A673 (cell line): Measurements from ENCODE around the gene TRIM60. TPM values are rescaled to one million over a fixed set of nuclear protein-coding genes. Genes with fewer than 3 reads are reported as not detected.
"Not testable (repeated sequence)": the region's sequence is repeated elsewhere in the genome, so short reads cannot be mapped to it uniquely, and the experiment has no call there.

ENCODE experiments used
- BruUV-seq: library from RNA; stranded (reverse); fragments of 400-500 nt; replicated peaks from 2 replicates; lab custom pipeline; 2021; lab: Mats Ljungman, UMichigan
- CTCF ChIA-PET: fragments of 300-600 bp; sonication (Branson Sonifier 250); formaldehyde crosslinking; loops from one replicate; lab custom pipeline; 2022; ENCODE audit warnings: antibody characterized with exemption; lab: Charles Lee
- POLR2A ChIA-PET: fragments of 300-600 bp; sonication (Branson Sonifier 250); formaldehyde crosslinking; loops from one replicate; lab custom pipeline; 2022; ENCODE audit warnings: antibody characterized with exemption; ENCODE audit not compliant: low non-redundant PET; lab: Charles Lee
- DNase-seq: peaks from one replicate; pipeline ENCODE4 v3.0.0-alpha.2; 2015; ENCODE audit warnings: low spot score
- H3K27ac ChIP-seq: fragments of 200-600 bp; sonication (generic); 2 replicates; pipeline ENCODE4 v1.5.1; 2016; ENCODE audit warnings: mixed run types, low read depth, mild to moderate bottlenecking, mixed read lengths, antibody characterized with exemption, low read length; ENCODE audit not compliant: poor library complexity, severe bottlenecking
- H3K27me3 ChIP-seq: fragments of 200-600 bp; sonication (generic); replicated peaks from 2 replicates; pipeline ENCODE4 v1.6.1; 2017; ENCODE audit warnings: mixed run types, low read depth, mild to moderate bottlenecking, mixed read lengths, antibody characterized with exemption, low read length; ENCODE audit not compliant: insufficient read depth, poor library complexity
- H3K36me3 ChIP-seq: fragments of 200-600 bp; sonication (generic); 2 replicates; pipeline ENCODE4 v1.6.1; 2016; ENCODE audit warnings: mixed run types, mild to moderate bottlenecking, mixed read lengths, antibody characterized with exemption, low read length; ENCODE audit not compliant: insufficient read depth, poor library complexity, severe bottlenecking
- H3K4me1 ChIP-seq: fragments of 200-600 bp; sonication (generic); 2 replicates; pipeline ENCODE4 v1.6.1; 2017; ENCODE audit warnings: mixed run types, mild to moderate bottlenecking, mixed read lengths, antibody characterized with exemption, low read length; ENCODE audit not compliant: insufficient read depth, poor library complexity, severe bottlenecking
- H3K4me3 ChIP-seq: fragments of 200-600 bp; sonication (generic); 2 replicates; pipeline ENCODE4 v1.5.1; 2016; ENCODE audit warnings: low read depth, mixed run types, mild to moderate bottlenecking, mixed read lengths, low read length; ENCODE audit not compliant: poor library complexity, severe bottlenecking
- H3K9me3 ChIP-seq: fragments of 200-600 bp; sonication (generic); 2 replicates; pipeline ENCODE4 v1.6.1; 2016; ENCODE audit warnings: mixed run types, low read depth, mild to moderate bottlenecking, mixed read lengths, antibody characterized with exemption, low read length; ENCODE audit not compliant: poor library complexity, severe bottlenecking
- CTCF ChIP-seq: fragments of 300-800, 200-600 bp; sonication (generic); conservative IDR thresholded peaks from 2 replicates; pipeline ENCODE4 v1.5.1; 2017; ENCODE audit warnings: low read depth, mild to moderate bottlenecking, antibody characterized with exemption, low read length, moderate library complexity, mixed read lengths
- EZH2 ChIP-seq: fragments of 200-600 bp; sonication (generic); IDR thresholded peaks from 2 replicates; pipeline ENCODE4 v1.6.1; 2017; ENCODE audit warnings: borderline replicate concordance, low read depth, mild to moderate bottlenecking, mixed read lengths, antibody characterized with exemption, low read length; ENCODE audit not compliant: poor library complexity, severe bottlenecking
- intact Hi-C: fragments of 100-400 bp; cut with micrococcal nuclease; formaldehyde crosslinking; loops from one replicate; pipeline ENCODE4 v1.10.0; 2022; ENCODE audit not compliant: unreplicated experiment
- total RNA-seq: library from RNA; stranded (reverse); gene quantifications from 2 replicates; pipeline ENCODE4 v1.2.3, GENCODE V29; 2021

The TRIM60 gene
- total RNA-seq, 1 experiment from 2014 or later, result not detected

DNA sequence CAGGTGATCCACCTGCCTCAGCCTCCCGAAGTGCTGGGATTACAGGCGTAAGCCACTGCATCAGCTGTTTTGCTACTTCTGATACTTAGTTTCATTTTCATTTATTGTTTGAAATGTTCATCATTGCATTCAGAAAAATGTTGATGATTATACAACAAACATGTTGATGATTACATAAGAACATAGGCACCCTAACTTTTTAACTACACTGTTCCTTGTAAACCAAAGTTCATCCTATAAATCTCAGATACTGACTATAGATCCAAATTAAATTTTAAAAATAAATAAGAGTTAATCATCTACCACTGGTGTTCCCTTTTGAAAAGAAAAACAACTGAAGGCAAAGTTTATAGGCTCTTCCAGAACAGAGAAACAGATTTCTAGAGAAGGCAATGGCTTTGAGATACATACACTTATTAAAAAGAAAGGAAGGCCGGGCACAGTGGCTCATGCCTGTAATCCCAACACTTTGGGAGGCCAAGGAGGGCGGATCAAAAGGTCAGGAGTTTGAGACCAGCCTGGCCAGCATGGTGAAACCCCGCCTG lies 45.3 kb downstream of the TRIM60 start:
- TF ChIP-seq EZH2 (no peak), CTCF (no peak)
- Histone ChIP-seq H3K27me3 (no peaks in the 10 kb centered on the region), H3K4me1 (no peaks in the 10 kb centered on the region), H3K36me3 (peaks cover 9% of the 10 kb centered on the region), H3K4me3 (no peak overlapping the region), H3K9me3 (no peaks in the 10 kb centered on the region), H3K27ac (no peak overlapping the region)
- no TSS peak for BruUV-seq
- ChIA-PET POLR2A (no interaction called here), CTCF (no interaction called here)
- no peak for DNase-seq
- intact Hi-C loops, result no loop called here

DNA sequence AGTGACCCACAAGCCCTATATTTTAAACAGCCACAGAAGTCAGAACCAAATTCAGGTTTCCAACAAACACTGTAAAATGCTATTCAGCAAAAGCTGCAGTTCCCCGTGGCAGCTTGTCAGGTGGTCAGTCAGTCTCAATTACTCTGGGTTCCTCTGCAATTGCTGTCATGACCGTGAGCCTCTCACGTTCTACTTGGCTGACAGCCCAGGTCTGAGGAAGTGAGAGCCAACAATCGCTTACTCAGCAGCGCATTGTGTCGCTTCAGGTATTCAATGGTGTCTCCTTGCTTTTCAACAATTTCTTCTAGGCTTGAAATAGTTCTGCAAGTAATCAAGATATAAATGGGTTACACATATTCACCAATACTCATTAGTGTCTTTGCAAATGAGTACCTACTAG lies 47.7 kb downstream of the TRIM60 start:
- intact Hi-C loops, result no loop called here
- ChIA-PET POLR2A (interaction anchor here (0.6 kb wide), 1 partner anchor 267 kb away, joined by 4 read pairs; no protein-coding TSS in a partner anchor), CTCF (no interaction called here)
- Histone ChIP-seq H3K4me3 (no peak overlapping the region), H3K4me1 (no peaks in the 10 kb centered on the region), H3K27ac (no peak overlapping the region), H3K36me3 (peaks cover 9% of the 10 kb centered on the region), H3K9me3 (no peaks in the 10 kb centered on the region), H3K27me3 (no peaks in the 10 kb centered on the region)
- no peak for DNase-seq
- no peak for TF ChIP-seq EZH2
- TF ChIP-seq CTCF, result no peak
- no TSS peak for BruUV-seq

DNA sequence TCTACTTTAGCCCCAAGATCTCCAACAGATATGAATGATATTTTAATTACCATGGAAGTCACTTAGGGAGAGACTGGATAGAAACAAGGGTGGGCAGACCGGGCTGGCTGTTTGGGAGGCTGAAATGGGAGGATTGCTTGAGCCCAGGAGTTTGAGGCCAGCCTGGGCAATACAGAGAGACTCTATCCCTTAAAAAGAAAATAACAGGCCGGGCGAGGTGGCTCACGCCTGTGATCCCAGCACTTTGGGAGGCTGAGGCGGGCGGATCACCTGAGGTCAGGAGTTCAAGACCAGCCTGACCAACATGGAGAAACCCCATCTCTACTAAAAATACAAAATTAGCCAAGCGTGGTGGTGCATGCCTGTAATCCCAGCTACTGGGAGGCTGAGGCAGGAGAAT lies 53.0 kb downstream of the TRIM60 start:
- H3K4me3 ChIP-seq, CTCF ChIA-PET, BruUV-seq, H3K4me1 ChIP-seq, H3K9me3 ChIP-seq, H3K36me3 ChIP-seq, POLR2A ChIA-PET, intact Hi-C loops, DNase-seq, H3K27ac ChIP-seq, H3K27me3 ChIP-seq: not testable (repeated sequence)

- ChIA-PET POLR2A (no interaction called here), CTCF (no interaction called here)
- Histone ChIP-seq H3K4me3 (no peak overlapping the region), H3K36me3 (peaks cover 4% of the 10 kb centered on the region), H3K4me1 (no peaks in the 10 kb centered on the region), H3K9me3 (no peaks in the 10 kb centered on the region), H3K27me3 (no peaks in the 10 kb centered on the region), H3K27ac (no peak overlapping the region)
- intact Hi-C loops, result no loop called here
- peak; percentile 20 for DNase-seq
- no TSS peak for BruUV-seq
- TF ChIP-seq EZH2 (no peak), CTCF (no peak)
Measured at GRCh38 chr4:165085946-165086345, 54.1 kb downstream of the TRIM60 start.
